ENCODE measurements around the gene NEDD4L.

NEDD4L gene

GRCh38 chr18:58269931-58270330 lies 225.9 kb downstream of the NEDD4L start:
- Histone ChIP-seq H4K20me1 (ENCODE audit: low read depth, low read length) (no peaks in the 10 kb centered on the region), H3K27ac (ENCODE audit: low read depth, low read length) (no peak overlapping the region), H3K9me2 (replicated peaks; ENCODE audit: insufficient read depth, low read length) (no peaks in the 10 kb centered on the region), H3K9me3 (ENCODE audit: insufficient read depth, low read length) (no peaks in the 10 kb centered on the region), H2AFZ (ENCODE audit: low read depth, low read length, severe bottlenecking) (no peak overlapping the region), H3K27me3 (ENCODE audit: low read length) (no peaks in the 10 kb centered on the region), H3K36me3 (ENCODE audit: low read length) (no peaks in the 10 kb centered on the region), H3K9ac (ENCODE audit: low read length) (no peak overlapping the region), H3K4me2 (ENCODE audit: low read depth, low read length, poor library complexity, severe bottlenecking) (no peak overlapping the region), H3F3A (ENCODE audit: insufficient read depth) (no peaks in the 10 kb centered on the region), H3K4me3 (ENCODE audit: insufficient read depth, low read length, poor library complexity, severe bottlenecking) (no peak overlapping the region), H3K79me2 (ENCODE audit: insufficient read depth, low read length) (no peaks in the 10 kb centered on the region)
- TF ChIP-seq, protein P1, sequence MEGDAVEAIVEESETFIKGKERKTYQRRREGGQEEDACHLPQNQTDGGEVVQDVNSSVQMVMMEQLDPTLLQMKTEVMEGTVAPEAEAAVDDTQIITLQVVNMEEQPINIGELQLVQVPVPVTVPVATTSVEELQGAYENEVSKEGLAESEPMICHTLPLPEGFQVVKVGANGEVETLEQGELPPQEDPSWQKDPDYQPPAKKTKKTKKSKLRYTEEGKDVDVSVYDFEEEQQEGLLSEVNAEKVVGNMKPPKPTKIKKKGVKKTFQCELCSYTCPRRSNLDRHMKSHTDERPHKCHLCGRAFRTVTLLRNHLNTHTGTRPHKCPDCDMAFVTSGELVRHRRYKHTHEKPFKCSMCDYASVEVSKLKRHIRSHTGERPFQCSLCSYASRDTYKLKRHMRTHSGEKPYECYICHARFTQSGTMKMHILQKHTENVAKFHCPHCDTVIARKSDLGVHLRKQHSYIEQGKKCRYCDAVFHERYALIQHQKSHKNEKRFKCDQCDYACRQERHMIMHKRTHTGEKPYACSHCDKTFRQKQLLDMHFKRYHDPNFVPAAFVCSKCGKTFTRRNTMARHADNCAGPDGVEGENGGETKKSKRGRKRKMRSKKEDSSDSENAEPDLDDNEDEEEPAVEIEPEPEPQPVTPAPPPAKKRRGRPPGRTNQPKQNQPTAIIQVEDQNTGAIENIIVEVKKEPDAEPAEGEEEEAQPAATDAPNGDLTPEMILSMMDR (IDR thresholded peaks at IDR 0.05; ENCODE audit: insufficient read depth, low read length, poor library complexity, severe bottlenecking): no peak
- TF ChIP-seq EZH2phosphoT487 (conservative IDR thresholded peaks at IDR 0.05; ENCODE audit: low read length): no peak

DNA sequence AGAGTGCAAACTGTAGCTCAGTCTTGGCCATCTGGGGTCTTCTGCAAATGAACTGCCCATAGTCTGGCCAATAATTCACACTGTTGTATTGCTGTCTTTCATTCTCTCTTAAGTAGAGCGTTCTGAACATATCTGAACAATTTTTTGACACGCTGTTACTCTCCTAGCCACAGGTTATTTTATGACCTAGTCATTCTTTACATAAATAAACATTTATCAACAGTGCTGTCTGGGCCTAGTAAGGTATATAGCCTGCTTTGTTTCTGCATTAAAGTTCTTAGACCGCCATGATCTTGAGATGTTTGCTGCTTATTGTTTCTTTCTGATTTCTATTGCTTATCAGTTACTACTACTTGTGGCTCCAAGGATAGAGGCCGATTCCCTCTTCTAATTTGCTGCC lies 226.4 kb downstream of the NEDD4L start:
- no peaks in the 10 kb centered on the region for H3K9me2 ChIP-seq (replicated peaks; ENCODE audit: insufficient read depth, low read length)
- no peaks in the 10 kb centered on the region for H3F3A ChIP-seq (ENCODE audit: insufficient read depth)
- H3K27me3 ChIP-seq (ENCODE audit: low read length): no peaks in the 10 kb centered on the region
- no peak overlapping the region for H3K27ac ChIP-seq (ENCODE audit: low read depth, low read length)
- no peak for TF ChIP-seq EZH2phosphoT487 (conservative IDR thresholded peaks at IDR 0.05; ENCODE audit: low read length)
- H3K4me3 ChIP-seq (ENCODE audit: insufficient read depth, low read length, poor library complexity, severe bottlenecking): no peak overlapping the region
- no peak overlapping the region for H3K4me2 ChIP-seq (ENCODE audit: low read depth, low read length, poor library complexity, severe bottlenecking)
- H3K9me3 ChIP-seq (ENCODE audit: insufficient read depth, low read length): no peaks in the 10 kb centered on the region
- no peaks in the 10 kb centered on the region for H3K36me3 ChIP-seq (ENCODE audit: low read length)
- no peaks in the 10 kb centered on the region for H4K20me1 ChIP-seq (ENCODE audit: low read depth, low read length)
- no peak overlapping the region for H3K9ac ChIP-seq (ENCODE audit: low read length)
- H3K79me2 ChIP-seq (ENCODE audit: insufficient read depth, low read length): no peaks in the 10 kb centered on the region
- no peak overlapping the region for H2AFZ ChIP-seq (ENCODE audit: low read depth, low read length, severe bottlenecking)

GRCh38 chr18:58271770-58272169 lies 227.7 kb downstream of the NEDD4L start:
- no peak overlapping the region for H3K9ac ChIP-seq (ENCODE audit: low read length)
- no peak overlapping the region for H3K27ac ChIP-seq (ENCODE audit: low read depth, low read length)
- H3K9me2 ChIP-seq (replicated peaks; ENCODE audit: insufficient read depth, low read length): no peaks in the 10 kb centered on the region
- no peaks in the 10 kb centered on the region for H3K36me3 ChIP-seq (ENCODE audit: low read length)
- H3K4me2 ChIP-seq (ENCODE audit: low read depth, low read length, poor library complexity, severe bottlenecking): no peak overlapping the region
- H3K4me3 ChIP-seq (ENCODE audit: insufficient read depth, low read length, poor library complexity, severe bottlenecking): no peak overlapping the region
- H3K9me3 ChIP-seq (ENCODE audit: insufficient read depth, low read length): no peaks in the 10 kb centered on the region
- H3K27me3 ChIP-seq (ENCODE audit: low read length): no peaks in the 10 kb centered on the region
- TF ChIP-seq EZH2phosphoT487 (conservative IDR thresholded peaks at IDR 0.05; ENCODE audit: low read length): no peak
- TF ChIP-seq, protein P1 (IDR thresholded peaks at IDR 0.05; ENCODE audit: insufficient read depth, low read length, poor library complexity, severe bottlenecking): no peak
- no peaks in the 10 kb centered on the region for H3F3A ChIP-seq (ENCODE audit: insufficient read depth)
- H2AFZ ChIP-seq (ENCODE audit: low read depth, low read length, severe bottlenecking): no peak overlapping the region
- no peaks in the 10 kb centered on the region for H3K79me2 ChIP-seq (ENCODE audit: insufficient read depth, low read length)
- H4K20me1 ChIP-seq (ENCODE audit: low read depth, low read length): no peaks in the 10 kb centered on the region

GRCh38 chr18:58272209-58272608 lies 228.2 kb downstream of the NEDD4L start:
- H4K20me1 ChIP-seq (ENCODE audit: low read depth, low read length): no peaks in the 10 kb centered on the region
- no peaks in the 10 kb centered on the region for H3F3A ChIP-seq (ENCODE audit: insufficient read depth)
- H3K27me3 ChIP-seq (ENCODE audit: low read length): no peaks in the 10 kb centered on the region
- no peak overlapping the region for H3K27ac ChIP-seq (ENCODE audit: low read depth, low read length)
- H3K36me3 ChIP-seq (ENCODE audit: low read length): no peaks in the 10 kb centered on the region
- no peaks in the 10 kb centered on the region for H3K9me2 ChIP-seq (replicated peaks; ENCODE audit: insufficient read depth, low read length)
- no peak overlapping the region for H2AFZ ChIP-seq (ENCODE audit: low read depth, low read length, severe bottlenecking)
- H3K4me3 ChIP-seq (ENCODE audit: insufficient read depth, low read length, poor library complexity, severe bottlenecking): no peak overlapping the region
- H3K9ac ChIP-seq (ENCODE audit: low read length): no peak overlapping the region
- H3K79me2 ChIP-seq (ENCODE audit: insufficient read depth, low read length): no peaks in the 10 kb centered on the region
- H3K4me2 ChIP-seq (ENCODE audit: low read depth, low read length, poor library complexity, severe bottlenecking): no peak overlapping the region
- no peaks in the 10 kb centered on the region for H3K9me3 ChIP-seq (ENCODE audit: insufficient read depth, low read length)
- TF ChIP-seq, protein P1 (IDR thresholded peaks at IDR 0.05; ENCODE audit: insufficient read depth, low read length, poor library complexity, severe bottlenecking): no peak
- TF ChIP-seq EZH2phosphoT487 (conservative IDR thresholded peaks at IDR 0.05; ENCODE audit: low read length): no peak
